GM12878 (cell line): Measurements from ENCODE around the gene LSP1.

ENCODE experiments used
- BCL11A ChIP-seq: IDR thresholded peaks from 2 replicates; pipeline ENCODE4 v1.6.1; 2011; ENCODE audit warnings: low read depth, low read length
- BMI1 ChIP-seq: fragments of 450-650 bp; IDR thresholded peaks from 2 replicates; pipeline ENCODE4 v1.6.1; 2016; ENCODE audit warnings: mild to moderate bottlenecking, moderate library complexity, borderline replicate concordance
- CEBPB ChIP-seq, 2 experiments: fragments of 150-350 bp in 1 of 2; IDR thresholded peaks; 2 replicates each; pipeline ENCODE4 v1.6.1; 2012 to 2014; ENCODE audit warnings: low read depth in 2 of 2, low read length in 2 of 2, borderline replicate concordance in 1 of 2, inconsistent platforms in 1 of 2
- CTCF ChIP-seq, 3 experiments: IDR thresholded peaks in 2 of 3; conservative IDR thresholded peaks in 1 of 3; 2 replicates each; pipeline ENCODE4 v1.5.1; 2011; ENCODE audit warnings: low read depth in 3 of 3, low read length in 3 of 3, mild to moderate bottlenecking in 3 of 3, control low read depth in 2 of 3, moderate library complexity in 2 of 3, inconsistent platforms in 1 of 3, mixed read lengths in 1 of 3; ENCODE audit not compliant: control insufficient read depth in 2 of 3, insufficient read depth in 1 of 3; ENCODE audit errors: extremely low read depth in 1 of 3
- ELK1 ChIP-seq: IDR thresholded peaks from 2 replicates; pipeline ENCODE4 v1.6.1; 2012; ENCODE audit warnings: low read depth, low read length, improper control_type of control experiment
- EP300 ChIP-seq, 2 experiments: fragments of 150-350 bp in 1 of 2; IDR thresholded peaks; 2 replicates each; pipeline ENCODE4 v1.6.1; 2011 to 2012; ENCODE audit warnings: low read depth in 2 of 2, low read length in 2 of 2, borderline replicate concordance in 1 of 2, improper control_type of control experiment in 1 of 2, inconsistent platforms in 1 of 2; ENCODE audit not compliant: control insufficient read depth in 1 of 2
- MAX ChIP-seq: IDR thresholded peaks from 2 replicates; pipeline ENCODE4 v1.6.1; 2012; ENCODE audit warnings: low read depth, low read length, improper control_type of control experiment
- POLR2A ChIP-seq: IDR thresholded peaks from 2 replicates; pipeline ENCODE4 v1.6.1; 2011; ENCODE audit warnings: low read depth, mild to moderate bottlenecking, low read length
- RCOR1 ChIP-seq: conservative IDR thresholded peaks from 2 replicates; pipeline ENCODE4 v1.6.1; 2012; ENCODE audit warnings: low read depth, low read length, improper control_type of control experiment
- SP1 ChIP-seq: IDR thresholded peaks from one replicate; pipeline ENCODE4 v1.6.1; 2011; ENCODE audit warnings: low read depth, low read length
- SUZ12 ChIP-seq: fragments of 200-600 bp; sonication (generic); IDR thresholded peaks from one replicate; pipeline ENCODE4 v1.6.1; 2018; ENCODE audit warnings: antibody characterized with exemption, mild to moderate bottlenecking; ENCODE audit not compliant: unreplicated experiment

GRCh38 chr11:1930462-1930830, 77.6 kb downstream of the LSP1 start:
- TF ChIP-seq RCOR1: no peak
- TF ChIP-seq CTCF (IDR thresholded peaks at IDR 0.05 in 2 of 3, conservative IDR thresholded peaks at IDR 0.05 in 1 of 3; ENCODE audit: control insufficient read depth in 2 of 3, extremely low read depth in 1 of 3, insufficient read depth in 1 of 3, low read depth in 3 of 3, low read length in 3 of 3): no peak
- TF ChIP-seq SP1: no peak
- TF ChIP-seq EP300 (IDR thresholded peaks at IDR 0.05; ENCODE audit: borderline replicate concordance in 1 of 2, control insufficient read depth in 1 of 2, low read depth in 2 of 2, low read length in 2 of 2): no peak
- no peak for TF ChIP-seq BCL11A
- no peak for TF ChIP-seq CEBPB (IDR thresholded peaks at IDR 0.05; ENCODE audit: borderline replicate concordance in 1 of 2, low read depth in 2 of 2, low read length in 2 of 2)
- no peak for TF ChIP-seq MAX
- TF ChIP-seq ELK1: no peak
- no peak for TF ChIP-seq SUZ12
- no peak for TF ChIP-seq POLR2A
- no peak for TF ChIP-seq BMI1
